Measurements from ENCODE around the gene BICD2.
A peak's percentile ranks its signal among the peaks of the same experiment; 100 is the strongest.
"Not testable (repeated sequence)": the region's sequence is repeated elsewhere in the genome, so short reads cannot be mapped to it uniquely, and the experiment has no call there.

The BICD2 gene

DNA sequence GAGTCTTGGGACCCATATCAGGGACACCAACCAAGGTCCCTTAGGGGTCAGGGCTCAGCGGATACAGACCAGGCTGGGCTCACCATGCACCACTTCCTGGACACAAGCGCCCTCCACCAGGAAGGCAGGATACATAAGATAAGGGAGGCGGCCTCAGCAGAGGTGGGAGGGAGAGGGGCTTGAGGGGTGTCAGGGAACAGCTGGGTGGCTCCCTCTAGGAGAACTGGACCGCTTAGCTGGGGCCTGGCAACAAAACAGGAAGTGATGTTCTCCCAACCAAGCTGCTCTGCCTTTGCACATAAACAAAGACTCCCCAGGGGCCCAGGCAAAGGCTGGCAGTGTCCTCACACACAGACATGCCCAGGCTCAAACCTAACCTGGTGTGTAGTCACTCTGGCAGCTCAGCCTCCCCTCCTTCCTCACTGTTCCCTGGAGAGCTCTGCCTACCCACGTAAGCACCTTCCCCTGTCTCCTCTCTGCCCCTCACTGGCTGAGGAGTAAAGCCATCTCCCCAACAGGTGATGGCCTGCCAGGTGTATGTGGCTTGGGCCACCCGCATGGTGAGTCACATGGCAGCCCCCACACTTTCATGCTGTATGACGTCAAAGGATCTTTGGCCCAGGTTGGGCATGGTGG is 5.8 kb upstream of the BICD2 start:
- peak; percentile 22 to 67 for DNase-seq

- DNase-seq, result no peak
Measured at GRCh38 chr9:92769990-92770359, 5.3 kb upstream of the BICD2 start.

DNA sequence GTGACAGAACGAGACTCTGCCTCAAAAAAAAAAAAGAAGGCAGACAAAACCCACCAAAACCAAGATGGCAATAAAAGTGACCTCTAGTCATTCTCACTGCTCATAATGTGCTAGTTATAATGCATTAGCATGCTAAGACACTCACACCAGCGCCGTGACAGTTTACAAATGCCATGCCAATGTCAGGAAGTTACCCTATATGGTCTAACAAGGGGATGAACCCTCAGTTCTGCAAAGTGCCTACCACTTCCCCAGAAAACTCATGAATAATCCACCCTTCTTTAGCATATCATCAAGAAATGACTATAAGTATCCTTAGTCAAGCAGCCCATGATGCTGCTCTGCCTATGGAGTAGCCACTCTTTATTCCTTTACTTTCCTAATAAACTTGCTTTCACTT is 4.7 kb upstream of the BICD2 start:
- no peak for DNase-seq

DNA sequence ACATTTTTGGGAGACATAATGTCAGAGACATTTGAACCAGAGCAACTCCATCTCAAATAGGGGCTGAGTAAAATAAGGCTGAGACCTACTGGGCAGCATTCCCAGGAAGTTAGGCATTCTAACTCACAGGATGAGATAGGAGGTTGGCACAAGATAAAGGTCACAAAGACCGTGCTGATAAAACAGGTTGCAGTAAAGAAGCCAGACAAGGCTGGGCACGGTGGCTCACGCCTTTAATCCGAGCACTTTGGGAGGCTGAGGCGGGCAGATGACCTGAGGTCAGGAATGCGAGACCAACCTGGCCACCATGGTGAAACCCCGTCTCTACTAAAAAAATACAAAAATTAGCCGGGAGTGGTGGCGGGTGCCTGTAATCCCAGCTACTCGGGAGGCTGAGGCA is 4.2 kb upstream of the BICD2 start:
- not testable (repeated sequence) for DNase-seq

DNA sequence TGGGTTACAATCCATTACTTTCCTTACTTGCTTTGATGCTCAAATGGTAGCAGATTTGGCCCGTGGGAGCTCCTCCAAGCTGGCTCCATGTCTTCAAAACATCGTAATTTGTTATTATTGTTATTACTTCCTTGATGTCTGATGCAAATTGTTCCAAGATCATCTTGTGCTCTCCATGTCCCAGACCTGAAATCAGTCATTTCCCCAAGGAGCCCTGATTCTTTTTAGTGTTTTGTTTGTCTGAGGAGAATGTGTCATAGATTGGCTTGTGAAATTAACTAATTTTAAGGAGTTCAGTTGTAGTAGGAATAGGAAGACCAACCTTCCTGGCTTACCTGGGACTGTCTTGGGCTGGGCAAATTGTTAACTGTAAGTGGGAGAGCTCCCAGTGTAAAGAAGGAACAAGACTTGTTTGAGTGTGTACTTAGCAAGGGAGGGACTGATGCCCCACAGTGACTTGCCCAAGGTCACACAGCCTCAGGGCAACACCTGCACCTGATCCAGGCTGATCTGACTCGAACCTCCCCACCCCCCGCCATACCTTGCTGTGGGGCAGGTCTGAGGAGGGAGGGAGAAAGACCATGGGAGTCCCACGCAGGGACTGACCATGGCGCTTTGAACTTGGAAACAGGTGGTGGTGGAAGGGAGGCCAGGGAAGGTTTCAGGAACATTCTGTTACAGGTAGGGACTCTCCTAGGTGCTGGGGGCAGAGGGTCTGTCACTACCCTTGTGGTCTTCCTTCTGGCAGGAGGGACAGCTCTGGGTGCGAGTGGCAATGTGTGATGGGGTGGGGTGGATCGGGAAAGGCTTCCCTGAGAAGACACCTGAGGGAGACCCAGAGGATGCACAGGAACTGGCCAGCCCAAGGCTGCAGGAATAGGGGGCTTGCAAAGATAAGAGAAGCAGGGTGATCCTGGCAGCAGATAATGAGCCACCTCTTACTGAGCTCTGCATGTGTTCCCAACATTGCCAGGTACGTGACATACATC is 2.7 kb upstream of the BICD2 start:
- DNase-seq, result no peak

DNA sequence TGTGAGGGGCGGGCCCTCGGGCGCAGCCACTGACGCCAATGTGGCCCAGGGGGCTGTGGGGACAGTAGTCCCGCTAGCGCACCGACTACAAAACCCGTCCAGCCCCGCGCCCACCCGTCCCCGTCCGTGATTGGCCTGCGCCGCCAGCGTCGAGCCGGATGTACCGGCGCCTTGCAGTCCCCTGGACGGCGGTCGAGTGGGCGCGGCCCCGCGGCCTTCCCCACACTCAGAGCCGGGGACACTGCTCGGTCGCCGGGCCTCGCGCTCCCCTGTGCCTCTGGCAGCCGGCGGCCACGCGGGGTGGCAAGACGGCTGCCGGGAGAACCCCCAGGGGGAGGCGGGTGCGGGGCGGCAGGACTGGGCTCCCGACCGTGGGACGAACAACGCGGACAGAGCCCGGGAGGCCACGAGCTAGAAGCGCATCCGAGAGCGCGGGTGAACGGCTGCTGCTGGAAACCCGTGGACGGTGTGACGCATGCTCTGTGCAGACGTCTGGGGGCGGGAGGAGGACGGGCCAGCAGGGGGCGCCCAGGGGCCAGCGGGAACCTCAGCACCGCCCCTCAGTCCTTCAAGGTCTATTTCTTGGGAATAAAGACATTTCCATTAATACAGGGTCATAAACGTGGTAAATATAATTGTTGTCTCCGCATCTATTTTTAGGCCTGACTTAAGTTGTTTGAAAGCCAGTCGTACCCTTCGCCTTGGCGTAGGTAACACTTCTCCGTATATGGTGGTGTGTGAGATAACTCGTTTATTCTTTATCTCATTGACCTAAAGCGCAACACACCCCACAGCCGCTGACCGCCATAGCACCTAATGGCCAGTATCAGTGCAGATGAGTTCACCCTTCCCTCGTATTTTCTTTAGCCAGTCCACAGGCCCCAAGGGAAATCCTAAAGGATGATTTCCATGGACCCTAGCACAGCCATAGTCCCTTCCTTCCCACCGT is 629 bp upstream of the BICD2 start:
- DNase-seq, result peak; percentile 98

GRCh38 chr9:92763721-92764380 is 782 bp downstream of the BICD2 start:
- peak in 1 of 2 experiments; percentile 14 for DNase-seq

GRCh38 chr9:92762781-92763708 is 1.6 kb downstream of the BICD2 start:
- no peak for DNase-seq

- no peak for DNase-seq
Measured at GRCh38 chr9:92762196-92762595, 2.4 kb downstream of the BICD2 start.

- DNase-seq, result no peak
Measured at GRCh38 chr9:92761686-92762085, 2.9 kb downstream of the BICD2 start.

GRCh38 chr9:92760494-92760893 is 4.1 kb downstream of the BICD2 start:
- DNase-seq, result no peak

DNA sequence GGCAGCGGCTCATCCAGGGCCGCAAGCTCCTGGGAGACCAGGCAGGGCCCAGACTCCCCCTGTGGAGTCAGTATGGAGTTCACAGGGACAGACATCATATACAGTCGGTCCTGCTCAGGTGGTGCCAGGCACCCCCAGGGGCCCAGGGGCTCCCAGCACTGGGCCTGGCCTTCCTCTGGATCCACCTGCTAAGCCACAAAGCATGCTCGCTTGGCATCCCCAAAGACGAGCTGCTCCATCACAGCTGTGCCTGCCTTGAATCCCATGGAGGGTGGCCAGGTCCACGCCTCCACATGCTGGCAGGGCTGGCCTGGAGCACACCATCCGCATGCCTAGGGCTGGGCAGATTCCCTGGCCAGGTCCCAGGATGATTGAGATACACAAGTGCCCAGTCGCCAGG is 4.6 kb downstream of the BICD2 start:
- no peak for DNase-seq

- DNase-seq, result no peak
Measured at GRCh38 chr9:92759446-92759845, 5.2 kb downstream of the BICD2 start.

- DNase-seq, result no peak
Measured at GRCh38 chr9:92756792-92757191, 7.8 kb downstream of the BICD2 start.

- no peak for DNase-seq
Measured at GRCh38 chr9:92754091-92754745, 10.4 kb downstream of the BICD2 start.

- no peak for DNase-seq
Measured at GRCh38 chr9:92752812-92753404, 11.7 kb downstream of the BICD2 start.

DNA sequence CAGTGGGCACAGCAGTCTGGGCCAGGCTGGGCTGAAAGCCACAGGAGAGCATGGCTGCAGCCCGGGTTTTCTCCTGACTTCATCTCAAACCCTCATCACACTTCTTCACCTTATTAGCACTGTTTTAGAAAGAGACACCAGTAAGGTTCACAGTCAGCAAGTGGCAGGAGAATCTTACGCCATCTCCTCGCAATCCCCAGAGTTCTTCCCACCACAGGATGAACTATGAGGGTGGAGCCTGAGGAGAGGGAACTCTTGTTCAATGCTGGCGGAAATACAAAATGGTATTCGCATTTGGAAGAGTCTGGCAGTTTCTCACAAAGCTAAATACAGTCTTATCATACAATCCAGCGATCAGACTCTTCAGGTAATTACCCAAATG is 14.7 kb downstream of the BICD2 start:
- DNase-seq, result peak in 1 of 2 experiments; percentile 29

GRCh38 chr9:92749071-92749933 is 15.3 kb downstream of the BICD2 start:
- DNase-seq, result peak in 1 of 2 experiments; percentile 44

DNA sequence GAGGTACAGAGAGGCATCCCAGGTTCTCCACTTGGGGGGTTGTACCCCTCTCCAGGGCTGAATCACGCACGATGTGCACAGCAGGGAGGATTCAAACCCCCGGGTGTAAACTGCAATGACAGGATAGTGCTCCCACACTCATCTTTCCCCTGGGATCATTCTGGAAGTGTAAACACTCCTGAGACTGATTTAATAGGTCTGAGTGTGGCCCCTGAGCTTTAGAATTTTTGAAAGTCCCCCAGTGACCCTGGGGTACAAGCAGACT is 16.5 kb downstream of the BICD2 start:
- DNase-seq, result no peak
